IMR-90 (cell line): ENCODE data around the gene CHST8. TPM values are rescaled to one million over a fixed set of nuclear protein-coding genes. Genes with fewer than 3 reads are reported as not detected.

ENCODE experiments used
- ATAC-seq: fragments of 200-7000 bp; cut with Tn5 transposase; 2 replicates; pipeline ENCODE4 v1.9.1; 2020; ENCODE audit warnings: low read depth, mild to moderate bottlenecking, moderate library complexity
- BruUV-seq: library from RNA; stranded (reverse); fragments of 400-500 nt; replicated peaks from 2 replicates; lab custom pipeline; 2021; lab: Mats Ljungman, UMichigan
- CTCF ChIA-PET: fragments of 300-600 bp; formaldehyde crosslinking; extraction: SDS; loops from one replicate; lab custom pipeline; 2021; ENCODE audit warnings: antibody characterized with exemption; lab: Yijun Ruan, JAX
- POLR2A ChIA-PET: fragments of 300-600 bp; sonication (Branson Sonifier 250); formaldehyde crosslinking; loops from one replicate; lab custom pipeline; 2022; ENCODE audit warnings: antibody characterized with exemption; ENCODE audit not compliant: unreplicated experiment; lab: Charles Lee
- DNase-seq: peaks from one replicate; pipeline ENCODE4 v3.0.0; 2013
- H2AFZ ChIP-seq: replicated peaks from 2 replicates; pipeline ENCODE3; 2013; ENCODE audit warnings: low read length, mild to moderate bottlenecking; ENCODE audit not compliant: poor library complexity
- H2AK5ac ChIP-seq: 2 replicates; pipeline ENCODE4 v1.6.1; 2013; ENCODE audit warnings: low read depth, low read length, inconsistent platforms
- H2AK9ac ChIP-seq: replicated peaks from 2 replicates; pipeline ENCODE3; 2013; ENCODE audit warnings: mild to moderate bottlenecking, low read depth, low read length, moderate library complexity; ENCODE audit not compliant: poor library complexity
- H2BK120ac ChIP-seq: 2 replicates; pipeline ENCODE4 v1.6.1; 2013; ENCODE audit warnings: low read depth, low read length, inconsistent platforms
- H2BK15ac ChIP-seq: 3 replicates; pipeline ENCODE4 v1.6.1; 2013; ENCODE audit warnings: low read depth, low read length, inconsistent platforms
- H2BK20ac ChIP-seq: 2 replicates; pipeline ENCODE4 v1.6.1; 2013; ENCODE audit warnings: low read depth, mild to moderate bottlenecking, inconsistent platforms, low read length, moderate library complexity
- H2BK5ac ChIP-seq: 2 replicates; pipeline ENCODE4 v1.6.1; 2013; ENCODE audit warnings: mild to moderate bottlenecking, low read depth, low read length, inconsistent platforms; ENCODE audit not compliant: poor library complexity, severe bottlenecking
- H3K14ac ChIP-seq: replicated peaks from 2 replicates; pipeline ENCODE4 v1.6.1; 2013; ENCODE audit warnings: low read depth, low read length, inconsistent platforms
- H3K18ac ChIP-seq: 2 replicates; pipeline ENCODE4 v1.6.1; 2013; ENCODE audit warnings: low read depth, low read length, control low read depth
- H3K23ac ChIP-seq: 2 replicates; pipeline ENCODE4 v1.6.1; 2013; ENCODE audit warnings: low read depth, low read length, inconsistent platforms
- H3K27ac ChIP-seq: 2 replicates; pipeline ENCODE4 v1.5.1; 2013; ENCODE audit warnings: mild to moderate bottlenecking, control low read depth, low read length; ENCODE audit not compliant: insufficient read depth
- H3K27me3 ChIP-seq: 2 replicates; pipeline ENCODE4 v1.6.1; 2013; ENCODE audit warnings: low read length; ENCODE audit not compliant: control insufficient read depth, insufficient read depth
- H3K36me3 ChIP-seq: 2 replicates; pipeline ENCODE4 v1.6.1; 2013; ENCODE audit warnings: low read length, mixed read lengths; ENCODE audit not compliant: control insufficient read depth, insufficient read depth
- H3K4ac ChIP-seq: 2 replicates; pipeline ENCODE4 v1.6.1; 2013; ENCODE audit warnings: low read depth, low read length, inconsistent platforms
- H3K4me1 ChIP-seq: 2 replicates; pipeline ENCODE4 v1.6.1; 2013; ENCODE audit warnings: low read length, mixed read lengths; ENCODE audit not compliant: control insufficient read depth, insufficient read depth
- H3K4me2 ChIP-seq: 2 replicates; pipeline ENCODE4 v1.6.1; 2013; ENCODE audit warnings: low read depth, mild to moderate bottlenecking, control low read depth, low read length, moderate library complexity
- H3K4me3 ChIP-seq: 2 replicates; pipeline ENCODE4 v1.5.1; 2013; ENCODE audit warnings: low read depth, mild to moderate bottlenecking, control low read depth, low read length, moderate library complexity; ENCODE audit not compliant: insufficient read depth
- H3K56ac ChIP-seq: 2 replicates; pipeline ENCODE4 v1.6.1; 2013; ENCODE audit warnings: low read length, inconsistent platforms; ENCODE audit not compliant: insufficient read depth; ENCODE audit errors: extremely low read depth
- H3K79me1 ChIP-seq, 2 experiments: 2 replicates each; pipeline ENCODE4 v1.6.1; 2013; ENCODE audit warnings: low read length in 2 of 2, inconsistent platforms in 1 of 2, low read depth in 1 of 2
- H3K9ac ChIP-seq: 2 replicates; pipeline ENCODE4 v1.6.1; 2013; ENCODE audit warnings: low read depth, low read length, control low read depth
- H3K9me1 ChIP-seq: 2 replicates; pipeline ENCODE4 v1.6.1; 2013; ENCODE audit warnings: low read length, inconsistent platforms; ENCODE audit not compliant: insufficient read depth
- H3K9me3 ChIP-seq: 2 replicates; pipeline ENCODE4 v1.6.1; 2013; ENCODE audit warnings: low read length; ENCODE audit not compliant: control insufficient read depth, insufficient read depth
- H4K20me1 ChIP-seq: 2 replicates; pipeline ENCODE4 v1.6.1; 2013; ENCODE audit warnings: low read length, inconsistent platforms; ENCODE audit not compliant: insufficient read depth
- H4K5ac ChIP-seq: 2 replicates; pipeline ENCODE4 v1.6.1; 2013; ENCODE audit warnings: mild to moderate bottlenecking, low read depth, low read length, control low read depth
- H4K8ac ChIP-seq, 2 experiments: 2 replicates each; pipeline ENCODE4 v1.6.1; 2013; ENCODE audit warnings: low read depth in 2 of 2, low read length in 2 of 2, control low read depth in 1 of 2, inconsistent platforms in 1 of 2
- H4K91ac ChIP-seq: 2 replicates; pipeline ENCODE4 v1.6.1; 2013; ENCODE audit warnings: low read depth, low read length, inconsistent platforms; ENCODE audit not compliant: insufficient read depth
- BHLHE40 ChIP-seq: fragments of 150-350 bp; IDR thresholded peaks from 2 replicates; pipeline ENCODE4 v1.6.1; 2016; ENCODE audit warnings: mild to moderate bottlenecking, low read depth, low read length
- CEBPB ChIP-seq: IDR thresholded peaks from 2 replicates; pipeline ENCODE4 v1.6.1; 2012; ENCODE audit warnings: low read depth, low read length, improper control_type of control experiment
- CHD1 ChIP-seq: IDR thresholded peaks from 2 replicates; pipeline ENCODE4 v1.6.1; 2012; ENCODE audit warnings: low read depth, low read length, improper control_type of control experiment
- ELK1 ChIP-seq: fragments of 150-350 bp; IDR thresholded peaks from 2 replicates; pipeline ENCODE4 v1.6.1; 2016; ENCODE audit warnings: low read depth, mild to moderate bottlenecking, low read length, moderate library complexity, borderline replicate concordance
- FOS ChIP-seq: fragments of 150-350 bp; IDR thresholded peaks from 2 replicates; pipeline ENCODE4 v1.6.1; 2016; ENCODE audit warnings: low read depth, low read length
- MAFK ChIP-seq: IDR thresholded peaks from 2 replicates; pipeline ENCODE4 v1.6.1; 2012; ENCODE audit warnings: low read depth, low read length, improper control_type of control experiment
- MAZ ChIP-seq: IDR thresholded peaks from 2 replicates; pipeline ENCODE4 v1.6.1; 2012; ENCODE audit warnings: low read depth, mild to moderate bottlenecking, low read length, improper control_type of control experiment, moderate library complexity, borderline replicate concordance
- MXI1 ChIP-seq: IDR thresholded peaks from 2 replicates; pipeline ENCODE4 v1.6.1; 2012; ENCODE audit warnings: low read depth, mild to moderate bottlenecking, low read length, moderate library complexity, borderline replicate concordance
- NFE2L2 ChIP-seq: fragments of 150-350 bp; IDR thresholded peaks from 2 replicates; pipeline ENCODE4 v1.6.1; 2016; ENCODE audit warnings: low read depth, mild to moderate bottlenecking, low read length
- RAD21 ChIP-seq: IDR thresholded peaks from 2 replicates; pipeline ENCODE4 v1.6.1; 2012; ENCODE audit warnings: low read length, improper control_type of control experiment
- RCOR1 ChIP-seq: IDR thresholded peaks from 2 replicates; pipeline ENCODE4 v1.6.1; 2012; ENCODE audit warnings: mild to moderate bottlenecking, low read length, improper control_type of control experiment; ENCODE audit not compliant: insufficient replicate concordance
- RFX5 ChIP-seq: IDR thresholded peaks from 2 replicates; pipeline ENCODE4 v1.8.0; 2012; ENCODE audit warnings: low read depth, mild to moderate bottlenecking, low read length, moderate library complexity
- SMC3 ChIP-seq: fragments of 150-350 bp; IDR thresholded peaks from 2 replicates; pipeline ENCODE4 v1.6.1; 2016; ENCODE audit warnings: low read depth, mild to moderate bottlenecking, antibody characterized with exemption, low read length, moderate library complexity
- WGBS, 2 experiments: methylation state at CpG; one replicate each; pipeline versions ENCODE4 v1.1.5 to v1.1.7; 2013; ENCODE audit warnings: missing lambda C conversion rate in 2 of 2; ENCODE audit not compliant: insufficient read length in 1 of 2; ENCODE audit errors: extremely low coverage in 2 of 2; 5-methylcytosine and 5-hydroxymethylcytosine counted together
- dilution Hi-C: fragments of 300-500 bp; cut with HindIII; formaldehyde crosslinking; loops from one replicate; pipeline ENCODE4 v1.14.3; 2018; ENCODE audit warnings: low sequenced_read_pairs; ENCODE audit not compliant: unreplicated experiment
- in situ Hi-C: fragments of 300-500 bp; cut with MboI; formaldehyde crosslinking; loops from 3 replicates; pipeline ENCODE4 v1.14.3; 2019; ENCODE audit warnings: low sequenced_read_pairs, inconsistent platforms, mixed read lengths
- intact Hi-C: fragments of 100-400 bp; cut with micrococcal nuclease; formaldehyde crosslinking; loops from 2 replicates; pipeline ENCODE4 v1.10.0; 2022
- polyA plus RNA-seq, 3 experiments: library from polyadenylated mRNA; depleted of rRNA; stranded (reverse); fragments of >200 nt; gene quantifications; 2 replicates each; pipeline ENCODE4 v1.2.3, GENCODE V29; 2012; ENCODE audit warnings: low replicate concordance in 1 of 3
- total RNA-seq: library from RNA; depleted of rRNA; stranded (reverse); fragments of >200 nt; gene quantifications from 2 replicates; pipeline ENCODE4 v1.2.3, GENCODE V29; 2012
- TF ChIP-seq, protein P1 (sequence below): conservative IDR thresholded peaks from 2 replicates; pipeline ENCODE4 v1.5.1; 2012; ENCODE audit warnings: mild to moderate bottlenecking, low read depth, low read length, improper control_type of control experiment
- TF ChIP-seq, protein P2 (sequence below): fragments of 150-350 bp; IDR thresholded peaks from 2 replicates; pipeline ENCODE4 v1.6.1; 2017; ENCODE audit warnings: mild to moderate bottlenecking, antibody characterized with exemption, low read length, low read depth

The CHST8 gene
- total and polyA plus RNA-seq, 2 of the 4 experiments (the other 2 are of a cell fraction) = not detected

- Histone ChIP-seq H3K9me3 (no peaks in the 10 kb centered on the region; the same call in 1 of the 2 replicates), H3K9ac (no peak overlapping the region), H3K36me3 (no peaks in the 10 kb centered on the region), H3K27ac (no peak overlapping the region), H2AK5ac (no peak overlapping the region), H3K18ac (no peak overlapping the region), H3K9me1 (no peaks in the 10 kb centered on the region), H4K8ac (no peak overlapping the region), H2BK120ac (no peak overlapping the region), H3K4me3 (no peak overlapping the region), H2AK9ac (no peak overlapping the region), H3K23ac (no peak overlapping the region), H3K56ac (no peak overlapping the region), H4K20me1 (no peaks in the 10 kb centered on the region), H2BK5ac (no peak overlapping the region), H3K27me3 (no peaks in the 10 kb centered on the region), H2BK15ac (no peak overlapping the region), H3K4me1 (no peaks in the 10 kb centered on the region), H4K5ac (no peak overlapping the region), H4K91ac (no peak overlapping the region), H3K4me2 (no peak overlapping the region), H3K4ac (no peak overlapping the region), H2BK20ac (no peak overlapping the region), H3K79me1 (no peaks in the 10 kb centered on the region), H3K14ac (no peak overlapping the region), H2AFZ (no peak overlapping the region)
- WGBS, 2 experiments = 56% methylated on average over 3 of the region's 8 CpGs; no CpG with 5 or more reads in 1 of the 2 experiments
- no TSS peak for BruUV-seq
- ChIA-PET CTCF (no interaction called here), POLR2A (no interaction called here)
- in situ Hi-C loops (no loop called here), intact Hi-C loops (no loop called here), dilution Hi-C loops (no loop called here)
- no peak for DNase-seq
- no peak for ATAC-seq
- TF ChIP-seq, protein P1, sequence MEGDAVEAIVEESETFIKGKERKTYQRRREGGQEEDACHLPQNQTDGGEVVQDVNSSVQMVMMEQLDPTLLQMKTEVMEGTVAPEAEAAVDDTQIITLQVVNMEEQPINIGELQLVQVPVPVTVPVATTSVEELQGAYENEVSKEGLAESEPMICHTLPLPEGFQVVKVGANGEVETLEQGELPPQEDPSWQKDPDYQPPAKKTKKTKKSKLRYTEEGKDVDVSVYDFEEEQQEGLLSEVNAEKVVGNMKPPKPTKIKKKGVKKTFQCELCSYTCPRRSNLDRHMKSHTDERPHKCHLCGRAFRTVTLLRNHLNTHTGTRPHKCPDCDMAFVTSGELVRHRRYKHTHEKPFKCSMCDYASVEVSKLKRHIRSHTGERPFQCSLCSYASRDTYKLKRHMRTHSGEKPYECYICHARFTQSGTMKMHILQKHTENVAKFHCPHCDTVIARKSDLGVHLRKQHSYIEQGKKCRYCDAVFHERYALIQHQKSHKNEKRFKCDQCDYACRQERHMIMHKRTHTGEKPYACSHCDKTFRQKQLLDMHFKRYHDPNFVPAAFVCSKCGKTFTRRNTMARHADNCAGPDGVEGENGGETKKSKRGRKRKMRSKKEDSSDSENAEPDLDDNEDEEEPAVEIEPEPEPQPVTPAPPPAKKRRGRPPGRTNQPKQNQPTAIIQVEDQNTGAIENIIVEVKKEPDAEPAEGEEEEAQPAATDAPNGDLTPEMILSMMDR = no peak
- no peak for TF ChIP-seq CHD1
- TF ChIP-seq FOS = no peak
- no peak for TF ChIP-seq SMC3
- no peak for TF ChIP-seq RFX5
- TF ChIP-seq RAD21 = no peak
- TF ChIP-seq MAZ = no peak
- TF ChIP-seq MAFK = no peak
- no peak for TF ChIP-seq RCOR1
- TF ChIP-seq ELK1 = no peak
- TF ChIP-seq MXI1 = no peak
- TF ChIP-seq NFE2L2 = no peak
- no peak for TF ChIP-seq CEBPB
- no peak for TF ChIP-seq BHLHE40
- TF ChIP-seq, protein P2, sequence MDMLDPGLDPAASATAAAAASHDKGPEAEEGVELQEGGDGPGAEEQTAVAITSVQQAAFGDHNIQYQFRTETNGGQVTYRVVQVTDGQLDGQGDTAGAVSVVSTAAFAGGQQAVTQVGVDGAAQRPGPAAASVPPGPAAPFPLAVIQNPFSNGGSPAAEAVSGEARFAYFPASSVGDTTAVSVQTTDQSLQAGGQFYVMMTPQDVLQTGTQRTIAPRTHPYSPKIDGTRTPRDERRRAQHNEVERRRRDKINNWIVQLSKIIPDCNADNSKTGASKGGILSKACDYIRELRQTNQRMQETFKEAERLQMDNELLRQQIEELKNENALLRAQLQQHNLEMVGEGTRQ = no peak
These were observed 109.3 kb downstream of the CHST8 start for GRCh38 chr19:33730858-33731607.
